Glutamatergic neuron (in vitro differentiated cells): ENCODE results near the gene MRTFB. TPM values are rescaled to one million over a fixed set of nuclear protein-coding genes. Genes with fewer than 3 reads are reported as not detected.

Source experiments
- DNase-seq: peaks from one replicate; pipeline ENCODE4 v3.0.0; 2022
- H3K27ac Mint-ChIP-seq: one replicate; pipeline ENCODE4 v1.8.0; 2020; ENCODE audit warnings: mild to moderate bottlenecking, mixed read lengths, inconsistent platforms; ENCODE audit not compliant: unreplicated experiment
- H3K27me3 Mint-ChIP-seq: one replicate; pipeline ENCODE4 v1.8.0; 2020; ENCODE audit warnings: mild to moderate bottlenecking, moderate library complexity, mixed read lengths, inconsistent platforms; ENCODE audit not compliant: unreplicated experiment
- H3K36me3 Mint-ChIP-seq: one replicate; pipeline ENCODE4 v1.8.0; 2020; ENCODE audit warnings: mild to moderate bottlenecking, mixed read lengths, inconsistent platforms; ENCODE audit not compliant: unreplicated experiment
- H3K4me1 Mint-ChIP-seq: one replicate; pipeline ENCODE4 v1.8.0; 2020; ENCODE audit warnings: mild to moderate bottlenecking, low read depth, mixed read lengths, inconsistent platforms; ENCODE audit not compliant: unreplicated experiment
- H3K4me3 Mint-ChIP-seq: one replicate; pipeline ENCODE4 v1.8.0; 2020; ENCODE audit warnings: mild to moderate bottlenecking, mixed read lengths, inconsistent platforms; ENCODE audit not compliant: unreplicated experiment
- H3K9me3 Mint-ChIP-seq: one replicate; pipeline ENCODE4 v1.8.0; 2020; ENCODE audit warnings: mild to moderate bottlenecking, moderate library complexity, mixed read lengths, inconsistent platforms; ENCODE audit not compliant: unreplicated experiment
- CTCF ChIP-seq: fragments of 200-600 bp; sonication (generic); IDR thresholded peaks from one replicate; pipeline ENCODE4 v1.5.0; 2021; ENCODE audit not compliant: partially characterized antibody, unreplicated experiment
- total RNA-seq: library from RNA; stranded (reverse); fragmentation: NEBNext Ultra II Directional; extraction: Animal tissue kit (Norgen Biotek cat#: 25700); gene quantifications from one replicate; pipeline ENCODE4 v1.2.1, GENCODE V29; 2021; ENCODE audit not compliant: unreplicated experiment

The MRTFB gene
- total RNA-seq, 1 donor from 2014 or later: 29.6 TPM

- DNase-seq: no peak
- H3K4me1 Mint-ChIP-seq: peaks cover 1% of the 10 kb centered on the region
- no peak overlapping the region for H3K27ac Mint-ChIP-seq
- H3K9me3 Mint-ChIP-seq: peaks cover 1% of the 10 kb centered on the region
- TF ChIP-seq CTCF: no peak
- H3K4me3 Mint-ChIP-seq: no peak overlapping the region
- peaks cover 4% of the 10 kb centered on the region for H3K36me3 Mint-ChIP-seq
- no peaks in the 10 kb centered on the region for H3K27me3 Mint-ChIP-seq
Measured at GRCh38 chr16:14131774-14132695, 60.9 kb downstream of the MRTFB start.

GRCh38 chr16:14132696-14133048 is 61.6 kb downstream of the MRTFB start:
- no peaks in the 10 kb centered on the region for H3K27me3 Mint-ChIP-seq
- no peak overlapping the region for H3K4me3 Mint-ChIP-seq
- peaks cover 1% of the 10 kb centered on the region for H3K4me1 Mint-ChIP-seq
- H3K27ac Mint-ChIP-seq: no peak overlapping the region
- no peak for DNase-seq
- TF ChIP-seq CTCF: no peak
- peaks cover 4% of the 10 kb centered on the region for H3K36me3 Mint-ChIP-seq
- H3K9me3 Mint-ChIP-seq: peaks cover 1% of the 10 kb centered on the region

- TF ChIP-seq CTCF: no peak
- H3K36me3 Mint-ChIP-seq: peaks cover 1% of the 10 kb centered on the region
- H3K27me3 Mint-ChIP-seq: no peaks in the 10 kb centered on the region
- no peak for DNase-seq
- H3K4me1 Mint-ChIP-seq: peaks cover 1% of the 10 kb centered on the region
- no peak overlapping the region for H3K4me3 Mint-ChIP-seq
- H3K27ac Mint-ChIP-seq: no peak overlapping the region
- peaks cover 1% of the 10 kb centered on the region for H3K9me3 Mint-ChIP-seq
Measured at GRCh38 chr16:14133907-14134306, 62.8 kb downstream of the MRTFB start.

- DNase-seq: no peak
- Mint-ChIP-seq H3K9me3 (no peaks in the 10 kb centered on the region), H3K4me3 (no peak overlapping the region), H3K4me1 (peaks cover 1% of the 10 kb centered on the region), H3K27me3 (no peaks in the 10 kb centered on the region), H3K27ac (no peak overlapping the region), H3K36me3 (no peaks in the 10 kb centered on the region)
- no peak for TF ChIP-seq CTCF
Measured at GRCh38 chr16:14135704-14136103, 64.6 kb downstream of the MRTFB start.

- TF ChIP-seq CTCF: no peak
- no peaks in the 10 kb centered on the region for H3K27me3 Mint-ChIP-seq
- no peaks in the 10 kb centered on the region for H3K4me1 Mint-ChIP-seq
- no peaks in the 10 kb centered on the region for H3K36me3 Mint-ChIP-seq
- no peak overlapping the region for H3K4me3 Mint-ChIP-seq
- no peaks in the 10 kb centered on the region for H3K9me3 Mint-ChIP-seq
- no peak for DNase-seq
- no peak overlapping the region for H3K27ac Mint-ChIP-seq
Measured at GRCh38 chr16:14139872-14140271, 68.8 kb downstream of the MRTFB start.
